NCI-H510A treated with DMSO at 0.1 percent for 48 hours (cell line): ENCODE measurements around the gene TRIP4.
"Not testable (repeated sequence)": the region's sequence is repeated elsewhere in the genome, so short reads cannot be mapped to it uniquely, and the experiment has no call there.

Source experiments
- DNase-seq: peaks from one replicate; lab custom pipeline; 2025; lab: John Stamatoyannopoulos, UW

Gene TRIP4

DNA sequence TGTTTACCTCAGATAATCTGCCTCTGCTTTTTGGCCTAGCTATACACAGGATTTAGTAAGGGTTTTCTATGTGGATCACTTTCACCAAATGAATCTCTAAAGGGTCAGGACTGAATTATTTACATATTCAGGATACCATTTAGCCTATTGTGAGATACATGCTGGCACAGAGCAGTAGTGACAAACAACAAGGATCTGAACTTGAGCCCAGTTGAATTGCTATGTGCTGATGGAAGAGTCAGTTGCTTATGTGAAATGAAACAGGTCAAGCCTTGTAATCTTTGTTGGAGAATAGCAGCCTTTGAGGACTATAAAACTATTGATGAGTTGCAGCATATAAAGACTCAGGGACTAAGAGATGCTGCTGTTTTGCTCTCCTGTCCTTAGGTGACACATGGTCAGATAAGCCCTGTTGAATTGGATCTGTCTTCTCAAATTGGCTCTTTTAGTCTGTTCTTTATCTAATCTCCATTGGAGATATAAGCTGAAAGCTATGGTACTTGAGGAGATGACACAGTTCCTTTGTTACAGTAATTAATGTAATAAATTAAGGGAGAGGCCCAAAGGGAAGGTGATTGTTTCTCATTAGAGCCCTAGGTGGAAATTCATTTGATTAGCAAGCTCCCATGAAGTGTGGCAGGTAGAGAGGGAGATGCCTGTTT is 103.1 kb downstream of the TRIP4 start:
- DNase-seq, result no peak

DNA sequence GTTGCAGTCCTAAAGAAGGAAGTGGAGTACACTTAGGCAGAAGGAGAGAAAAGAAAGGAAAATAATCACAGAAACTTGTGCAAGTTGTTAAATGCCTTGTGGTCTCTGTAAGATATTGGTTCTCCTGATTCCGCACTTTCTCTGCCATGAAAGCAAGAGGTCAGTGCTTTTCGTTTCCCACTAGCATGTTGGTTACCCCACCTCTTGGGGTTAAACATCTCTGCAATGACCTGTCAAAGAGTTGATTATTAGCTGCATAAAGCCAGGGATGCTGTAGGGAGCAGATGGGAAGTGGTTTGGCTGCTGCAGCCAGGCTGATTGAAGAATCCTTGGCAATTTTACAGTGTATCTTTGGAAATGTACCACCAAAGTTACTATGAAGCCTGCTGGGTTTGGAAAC is 106.0 kb downstream of the TRIP4 start:
- no peak for DNase-seq

DNA sequence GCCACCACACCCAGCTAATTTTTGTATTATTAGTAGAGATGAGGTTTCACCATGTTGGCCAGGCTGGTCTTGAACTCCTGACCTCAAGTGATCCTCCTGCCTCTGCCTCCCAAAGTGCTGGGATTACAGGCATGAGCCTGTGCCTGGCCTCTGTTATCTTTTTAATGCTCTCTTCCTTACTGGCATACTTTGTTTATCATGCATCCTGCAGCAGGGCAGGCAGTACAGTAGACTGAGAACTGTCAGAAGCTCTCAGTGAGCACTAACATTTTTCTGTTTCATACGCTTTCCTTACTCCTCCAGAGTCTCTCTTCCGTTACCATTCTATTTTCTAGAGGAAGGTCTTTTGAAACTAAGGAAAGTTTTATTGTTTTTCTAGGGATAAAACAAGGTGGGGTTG is 108.3 kb downstream of the TRIP4 start:
- DNase-seq, result not testable (repeated sequence)

DNA sequence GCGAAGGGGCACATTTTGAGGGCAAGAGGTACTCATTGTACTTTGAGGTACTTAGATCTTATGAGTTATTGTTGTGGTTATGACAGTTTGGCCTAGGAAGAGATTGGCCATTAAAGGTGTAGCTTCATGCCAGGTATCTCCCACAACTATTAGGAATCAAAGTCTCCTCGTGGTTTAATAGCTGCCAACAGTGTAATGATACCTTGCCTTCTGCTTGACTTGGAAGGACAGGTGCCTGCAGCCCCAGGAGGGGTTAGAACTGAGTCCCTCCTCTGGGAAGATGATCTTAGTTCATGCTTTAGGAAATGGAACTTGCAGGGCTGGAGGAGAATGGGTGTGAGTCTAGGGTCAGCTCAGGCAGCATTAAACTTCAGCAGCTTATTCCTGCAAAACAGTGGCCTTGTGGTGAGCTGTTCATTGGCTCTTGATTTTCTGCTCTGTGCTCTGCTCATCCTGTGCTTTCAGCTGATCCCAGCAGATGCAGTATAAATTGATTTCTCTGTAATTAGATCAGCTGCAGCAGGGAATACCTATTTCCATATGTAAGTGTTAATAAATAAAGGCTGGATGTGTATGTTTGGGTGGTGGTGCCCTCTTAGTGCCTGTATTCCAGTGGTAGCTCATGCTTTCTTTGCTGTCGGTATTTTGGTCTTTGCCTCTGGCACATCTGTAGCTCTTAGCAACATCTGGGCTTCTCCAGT is 113.2 kb downstream of the TRIP4 start:
- DNase-seq, result no peak

DNA sequence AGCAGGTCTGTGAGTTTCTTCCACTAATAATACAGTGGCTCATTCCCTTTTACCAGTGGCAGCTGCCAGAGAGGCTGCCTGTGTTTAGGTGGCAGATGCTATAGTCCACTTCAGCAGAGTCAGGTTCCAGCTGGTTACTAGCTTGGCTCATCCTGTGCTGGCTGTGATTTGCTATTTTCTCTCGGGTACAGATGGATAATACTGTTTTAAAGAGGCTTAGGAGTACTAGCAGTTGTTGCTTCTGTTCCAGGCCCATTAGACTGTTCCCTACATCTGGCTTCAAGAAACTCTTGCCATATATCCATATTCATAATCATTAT is 113.7 kb downstream of the TRIP4 start:
- DNase-seq, result peak; percentile 25

DNA sequence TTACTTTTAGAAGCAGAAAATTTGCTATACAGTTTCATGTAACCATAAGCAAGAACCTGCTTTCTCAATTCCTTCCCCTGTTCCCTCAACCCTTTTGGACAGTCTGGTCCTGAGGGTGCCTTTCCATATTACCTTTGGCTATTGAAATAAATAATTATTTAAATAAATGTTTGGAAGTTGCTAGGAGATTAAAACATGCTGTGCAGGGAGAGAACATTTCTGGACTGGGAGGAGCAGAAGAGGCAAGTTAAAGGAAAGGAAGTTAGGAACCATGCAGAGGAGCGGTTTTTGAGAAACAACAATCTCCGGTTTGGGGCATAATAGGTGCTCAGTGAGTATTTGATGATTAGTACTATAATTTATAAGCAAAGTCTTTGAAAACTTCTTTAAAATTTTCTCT is 114.5 kb downstream of the TRIP4 start:
- DNase-seq, result no peak

DNA sequence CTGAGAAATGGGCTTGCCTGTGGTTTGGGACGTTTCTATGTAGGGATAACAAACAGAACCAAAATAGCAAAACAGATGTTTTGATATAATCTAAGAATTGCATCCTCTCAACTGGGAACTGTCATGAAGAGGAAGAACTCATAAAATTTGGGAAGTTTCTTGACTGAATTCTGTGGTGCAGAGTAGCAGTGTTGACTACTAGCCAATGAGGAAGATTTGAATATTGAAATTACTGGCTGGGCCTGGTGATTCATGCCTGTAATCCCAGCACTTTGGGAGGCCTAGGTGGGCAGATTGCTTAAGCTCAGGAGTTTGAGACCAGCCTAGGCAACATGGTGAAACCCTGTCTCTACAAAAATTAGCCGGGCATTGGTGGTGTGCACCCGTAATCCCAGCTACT is 114.9 kb downstream of the TRIP4 start:
- no peak for DNase-seq

DNA sequence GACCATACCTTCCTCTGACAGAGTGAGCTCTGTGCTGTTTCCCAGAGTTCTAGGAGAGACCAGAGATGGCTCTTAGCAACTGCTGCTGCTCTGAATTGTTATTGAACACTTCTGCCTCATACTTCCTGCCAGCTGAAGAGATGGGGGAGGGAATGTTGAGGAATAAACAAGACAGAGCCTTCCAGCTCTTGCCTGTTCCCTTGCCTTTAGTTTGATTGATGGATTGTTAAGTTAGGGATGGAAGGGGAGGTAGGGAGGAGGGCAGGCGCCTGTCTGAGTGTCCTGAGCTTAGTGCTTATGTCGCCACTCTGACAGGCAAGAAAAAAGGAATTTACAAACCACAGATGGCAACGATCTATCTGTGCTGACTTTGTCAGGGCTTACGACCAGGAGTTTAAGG is 115.6 kb downstream of the TRIP4 start:
- DNase-seq, result peak; percentile 27

DNA sequence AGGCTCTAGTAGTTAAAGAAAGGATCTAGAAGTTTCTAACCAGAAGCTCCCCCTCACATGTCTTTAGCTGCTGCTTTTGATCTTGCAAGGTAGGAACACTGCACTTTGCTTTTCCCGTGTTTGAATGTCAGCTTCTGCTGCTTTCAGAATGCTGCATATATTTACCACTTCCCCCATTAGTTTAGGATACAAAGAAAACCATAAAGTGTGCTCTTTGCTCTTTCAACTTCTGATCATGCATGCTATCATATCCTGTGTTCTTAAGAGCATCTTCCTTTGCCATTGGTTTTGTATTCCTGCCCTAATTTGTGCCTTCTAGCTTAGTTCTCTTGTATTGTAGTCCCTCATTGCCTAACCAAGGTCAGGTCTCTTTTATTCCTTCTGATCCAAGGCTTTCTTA is 116.0 kb downstream of the TRIP4 start:
- no peak for DNase-seq
